Loucy (cell line): ENCODE measurements around the gene STK38L.
A peak's percentile ranks its signal among the peaks of the same experiment; 100 is the strongest.

ENCODE experiments used
- H2AFZ ChIP-seq: fragments of 200-600 bp; sonication (generic); 2 replicates; pipeline ENCODE4 v1.6.0; 2016; ENCODE audit warnings: antibody characterized with exemption, mild to moderate bottlenecking, low read length, moderate library complexity
- H3F3A ChIP-seq: fragments of 200-600 bp; 2 replicates; pipeline ENCODE4 v1.6.0; 2016; ENCODE audit warnings: antibody characterized with exemption, low read depth, mild to moderate bottlenecking
- H3K27me3 ChIP-seq: fragments of 200-600 bp; sonication (generic); 2 replicates; pipeline ENCODE4 v1.6.1; 2014; ENCODE audit warnings: low read length, mild to moderate bottlenecking; ENCODE audit not compliant: insufficient read depth, poor library complexity, severe bottlenecking
- H3K36me3 ChIP-seq: fragments of 200-600 bp; sonication (generic); 2 replicates; pipeline ENCODE4 v1.6.1; 2016; ENCODE audit warnings: low read length; ENCODE audit not compliant: insufficient read depth
- H3K4me1 ChIP-seq: fragments of 200-600 bp; sonication (generic); 2 replicates; pipeline ENCODE4 v1.5.1; 2014; ENCODE audit warnings: low read length, mild to moderate bottlenecking; ENCODE audit not compliant: insufficient read depth, poor library complexity, severe bottlenecking
- H3K4me2 ChIP-seq: fragments of 200-600 bp; sonication (generic); 2 replicates; pipeline ENCODE4 v1.6.0; 2014; ENCODE audit warnings: antibody characterized with exemption, low read length, low read depth, mild to moderate bottlenecking; ENCODE audit not compliant: poor library complexity, severe bottlenecking
- H3K4me3 ChIP-seq: fragments of 200-600 bp; sonication (generic); 2 replicates; pipeline ENCODE4 v1.5.1; 2014; ENCODE audit warnings: low read length, mild to moderate bottlenecking, mixed read lengths; ENCODE audit not compliant: poor library complexity, severe bottlenecking
- H3K79me2 ChIP-seq: fragments of 200-600 bp; sonication (generic); 2 replicates; pipeline ENCODE4 v1.6.1; 2014; ENCODE audit warnings: low read length; ENCODE audit not compliant: insufficient read depth
- H3K9ac ChIP-seq: fragments of 200-600 bp; sonication (generic); 2 replicates; pipeline ENCODE4 v1.6.0; 2014; ENCODE audit warnings: mild to moderate bottlenecking, low read depth, low read length, moderate library complexity; ENCODE audit not compliant: poor library complexity, severe bottlenecking
- H3K9me2 ChIP-seq: fragments of 200-600 bp; sonication (generic); replicated peaks from 2 replicates; pipeline ENCODE4 v1.6.1; 2016; ENCODE audit warnings: low read depth, low read length, mixed read lengths
- H3K9me3 ChIP-seq: fragments of 200-600 bp; sonication (generic); 2 replicates; pipeline ENCODE4 v1.6.1; 2014; ENCODE audit warnings: mild to moderate bottlenecking, antibody characterized with exemption, low read length, low read depth; ENCODE audit not compliant: insufficient read depth
- H4K20me1 ChIP-seq: fragments of 200-600 bp; sonication (generic); 2 replicates; pipeline ENCODE4 v1.6.0; 2014; ENCODE audit warnings: antibody characterized with exemption, low read length, mild to moderate bottlenecking; ENCODE audit not compliant: insufficient read depth, poor library complexity, severe bottlenecking
- CTCF ChIP-seq: fragments of 200-600 bp; sonication (generic); conservative IDR thresholded peaks from 2 replicates; pipeline ENCODE4 v1.5.1; 2014; ENCODE audit warnings: mild to moderate bottlenecking, antibody characterized with exemption, low read length
- EZH2phosphoT487 ChIP-seq: fragments of 200-600 bp; IDR thresholded peaks from 2 replicates; pipeline ENCODE4 v1.6.1; 2018; ENCODE audit warnings: antibody characterized with exemption, mild to moderate bottlenecking, moderate library complexity, borderline replicate concordance

Gene STK38L

GRCh38 chr12:27285403-27285802, 41.3 kb downstream of the STK38L start:
- TF ChIP-seq CTCF (no peak), EZH2phosphoT487 (no peak)
- Histone ChIP-seq H3K4me2 (peak overlapping the region; percentile 1), H3K79me2 (no peaks in the 10 kb centered on the region), H3K9me3 (no peaks in the 10 kb centered on the region), H3K36me3 (no peaks in the 10 kb centered on the region), H3F3A (no peaks in the 10 kb centered on the region), H2AFZ (no peak overlapping the region), H3K27me3 (no peaks in the 10 kb centered on the region), H3K4me3 (no peak overlapping the region), H3K9me2 (no peaks in the 10 kb centered on the region), H3K9ac (no peak overlapping the region), H4K20me1 (no peaks in the 10 kb centered on the region), H3K4me1 (peaks cover 28% of the 10 kb centered on the region)

GRCh38 chr12:27289414-27289813, 45.3 kb downstream of the STK38L start:
- Histone ChIP-seq H3F3A (no peaks in the 10 kb centered on the region), H3K9me3 (no peaks in the 10 kb centered on the region), H3K4me3 (peak overlapping the region; percentile 21), H3K4me1 (peaks cover 44% of the 10 kb centered on the region), H2AFZ (no peak overlapping the region), H3K79me2 (no peaks in the 10 kb centered on the region), H3K9me2 (no peaks in the 10 kb centered on the region), H3K36me3 (no peaks in the 10 kb centered on the region), H4K20me1 (no peaks in the 10 kb centered on the region), H3K9ac (no peak overlapping the region), H3K4me2 (peak overlapping the region; percentile 55), H3K27me3 (no peaks in the 10 kb centered on the region)
- TF ChIP-seq CTCF (no peak), EZH2phosphoT487 (no peak)

GRCh38 chr12:27290501-27291168, 46.5 kb downstream of the STK38L start:
- peaks cover 35% of the 10 kb centered on the region for H3K4me1 ChIP-seq
- H3F3A ChIP-seq = no peaks in the 10 kb centered on the region
- no peak for TF ChIP-seq EZH2phosphoT487
- no peak for TF ChIP-seq CTCF
- H3K79me2 ChIP-seq = no peaks in the 10 kb centered on the region
- H3K27me3 ChIP-seq = no peaks in the 10 kb centered on the region
- H3K9me2 ChIP-seq = no peaks in the 10 kb centered on the region
- no peak overlapping the region for H3K9ac ChIP-seq
- H2AFZ ChIP-seq = no peak overlapping the region
- no peaks in the 10 kb centered on the region for H3K36me3 ChIP-seq
- H3K4me2 ChIP-seq = peak overlapping the region; percentile 55
- H4K20me1 ChIP-seq = no peaks in the 10 kb centered on the region
- peak overlapping the region; percentile 21 for H3K4me3 ChIP-seq
- H3K9me3 ChIP-seq = no peaks in the 10 kb centered on the region
